ENCODE data around the gene GLT8D1.

GRCh38 chr3:52685285-52685708 lies 20.3 kb downstream of the GLT8D1 start:
- TF ChIP-seq MAX (IDR thresholded peaks at IDR 0.05; ENCODE audit: low read depth, low read length) (no peak), MYC (IDR thresholded peaks at IDR 0.05; ENCODE audit: low read depth, low read length) (no peak), CTCF (IDR thresholded peaks at IDR 0.05; ENCODE audit: low read depth, low read length) (no peak)

Data from NB4 (cell line).